GM21717 (cell line): ENCODE results near the gene RNPEP.
"Not testable (repeated sequence)": the region's sequence is repeated elsewhere in the genome, so short reads cannot be mapped to it uniquely, and the experiment has no call there.

Experiments used
- ATAC-seq: cut with Tn5 transposase; IDR thresholded peaks from one replicate; pipeline ENCODE4 v1.9.1; 2021; ENCODE audit warnings: mild to moderate bottlenecking, moderate library complexity; ENCODE audit not compliant: unreplicated experiment

RNPEP gene

DNA sequence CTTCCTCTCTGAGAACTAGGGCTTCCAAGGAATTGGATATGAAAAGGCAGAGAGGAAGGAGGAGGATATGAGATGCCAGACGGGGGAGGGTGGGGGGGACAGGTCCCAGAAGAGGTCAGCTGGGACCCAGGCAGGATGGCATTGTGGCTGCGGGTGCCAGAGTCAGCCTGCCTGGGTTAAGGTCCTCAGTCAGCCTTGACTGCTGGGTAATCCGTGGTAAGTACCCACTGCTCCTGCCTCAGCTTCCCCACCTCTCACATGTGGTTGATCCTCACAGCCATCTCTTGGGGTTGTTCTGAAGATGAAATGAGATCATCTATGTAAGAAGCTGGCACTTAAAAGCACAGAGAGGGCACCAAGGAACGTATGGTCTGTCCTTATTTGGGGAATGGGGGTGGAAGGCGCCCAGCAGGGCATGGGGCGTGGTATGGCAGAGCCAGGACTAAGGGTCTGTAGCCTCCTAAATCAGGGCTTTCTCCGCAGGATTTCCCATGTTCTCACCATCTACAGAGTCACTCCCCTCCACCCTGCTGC lies 51.8 kb downstream of the RNPEP start:
- no peak for ATAC-seq

DNA sequence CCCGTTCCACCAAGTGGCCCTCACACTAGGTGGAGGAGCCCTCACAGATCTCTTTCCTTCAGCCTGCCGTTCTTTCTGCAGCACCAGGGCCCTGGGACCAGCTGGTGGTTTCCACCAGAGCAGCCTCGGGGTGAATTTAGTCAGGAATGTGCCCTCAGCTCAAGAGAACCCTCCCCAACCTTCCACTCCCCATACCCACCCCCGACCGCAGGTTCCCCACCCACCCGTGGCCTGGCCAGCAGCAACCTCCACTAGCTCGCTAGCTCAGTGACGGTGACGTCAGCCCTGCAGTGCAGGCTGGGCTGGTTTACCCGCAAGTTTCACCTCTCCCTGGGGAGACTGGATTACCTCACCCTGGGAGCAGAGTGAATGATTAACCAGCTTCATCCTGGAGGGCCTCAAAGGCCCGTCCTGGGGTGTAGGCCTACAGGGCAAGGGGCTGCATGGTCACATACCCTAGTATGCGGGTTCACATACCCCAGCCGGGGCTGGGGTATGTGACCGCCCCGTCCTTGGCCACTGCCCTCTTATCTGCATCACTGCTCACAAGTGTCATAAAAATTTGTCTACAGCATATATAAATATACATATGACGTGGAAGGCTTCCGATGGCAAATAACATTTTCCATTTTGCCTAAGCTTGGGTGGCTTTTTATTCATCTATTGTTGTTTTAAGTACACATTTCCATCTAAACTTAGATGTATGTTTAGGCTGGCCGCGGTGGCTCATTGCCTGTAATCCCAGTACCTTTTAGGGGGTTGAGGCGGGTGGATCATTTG lies 52.4 kb downstream of the RNPEP start:
- no peak for ATAC-seq

DNA sequence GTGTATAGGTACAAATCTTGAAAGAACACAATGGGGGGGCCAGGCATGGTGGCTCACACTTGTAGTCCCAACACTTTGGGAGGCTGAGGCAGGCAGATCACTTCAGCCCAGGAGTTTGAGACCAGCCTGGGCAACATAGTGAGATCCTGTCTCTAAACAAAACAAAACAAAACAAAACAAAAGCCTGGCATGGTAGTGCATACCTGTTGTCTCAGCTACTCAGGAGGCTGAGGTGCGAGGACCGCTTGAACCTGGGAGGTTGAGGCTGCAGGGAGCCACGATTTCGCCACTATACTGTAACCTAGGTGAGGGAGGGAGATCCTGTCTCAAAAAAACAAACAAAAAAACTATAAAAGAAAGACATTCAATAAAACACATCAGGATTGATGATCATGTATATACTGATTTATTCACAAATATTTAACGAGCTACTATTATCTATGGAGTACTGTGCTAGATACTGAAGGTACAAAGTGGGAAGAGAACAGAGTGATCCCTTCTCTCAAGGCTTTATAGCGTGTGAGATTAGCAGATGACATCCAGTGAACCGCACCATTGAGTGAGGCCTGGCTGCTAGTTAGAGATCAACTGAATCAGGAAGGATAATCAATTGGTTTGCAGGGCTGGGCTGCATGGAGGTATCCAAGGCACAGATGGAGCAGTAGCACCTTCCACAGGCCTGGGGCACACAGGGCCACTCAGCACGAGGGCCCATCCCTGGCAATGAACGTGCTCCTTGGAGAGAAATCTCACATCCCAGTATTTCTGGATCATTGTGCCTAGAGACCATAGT lies 54.3 kb downstream of the RNPEP start:
- ATAC-seq = no peak

DNA sequence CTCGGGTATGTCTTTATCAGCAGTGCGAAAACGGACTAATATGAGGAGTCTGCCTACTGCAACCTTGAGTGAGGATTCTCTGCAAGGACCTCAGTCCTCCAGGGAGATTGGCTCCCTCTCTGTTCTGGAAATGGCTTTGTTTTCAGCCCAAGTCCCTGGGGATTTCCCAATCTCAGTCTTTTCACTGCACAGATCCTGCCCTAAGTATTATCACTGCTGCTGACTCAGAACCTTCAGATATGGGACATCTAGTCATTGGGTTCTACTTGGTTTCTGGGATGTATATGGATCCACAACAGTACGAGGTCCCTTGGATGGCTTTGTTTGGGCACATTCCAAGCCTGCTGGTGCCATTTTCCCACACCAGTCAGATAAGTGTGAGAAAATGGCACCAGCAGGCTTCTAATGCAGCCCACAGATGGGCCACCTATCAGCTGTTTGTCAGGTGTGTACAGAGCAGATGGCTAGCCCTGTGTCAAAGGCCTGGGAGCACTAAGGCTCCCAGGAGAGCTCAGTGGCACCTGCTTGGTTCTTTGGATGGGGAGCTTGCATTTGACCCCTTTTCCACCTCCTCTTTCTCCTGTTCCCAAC lies 55.4 kb downstream of the RNPEP start:
- ATAC-seq = no peak

DNA sequence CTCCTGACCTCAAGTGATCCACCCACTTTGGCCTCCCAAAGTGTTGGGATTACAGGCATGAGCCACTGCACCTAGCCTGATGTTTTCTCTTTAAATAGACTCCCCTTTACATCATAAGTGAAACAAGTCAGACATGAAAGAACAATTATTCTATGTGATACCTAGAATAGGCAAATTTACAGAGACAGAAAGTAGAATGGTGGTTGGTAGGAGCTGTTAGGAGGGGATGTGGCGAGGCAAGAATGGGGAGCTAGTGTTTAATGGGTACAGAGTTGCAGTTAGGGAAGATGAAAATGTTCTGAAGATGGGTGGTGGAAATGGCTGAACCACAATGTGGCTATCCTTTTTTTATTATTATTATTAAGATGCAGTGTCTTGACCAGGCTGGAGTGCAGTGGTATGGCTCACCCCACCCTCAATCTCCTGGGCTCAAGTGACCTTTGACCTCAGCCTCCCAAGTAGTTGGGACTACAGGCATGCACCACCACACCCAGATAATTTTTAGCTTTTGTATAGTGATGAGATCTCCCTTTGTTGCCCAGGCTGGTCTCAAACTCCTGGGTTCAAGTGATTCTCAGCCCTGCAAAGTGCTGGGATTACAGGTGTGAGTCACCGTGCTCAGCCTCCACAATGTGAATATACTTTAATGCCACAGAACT lies 56.4 kb downstream of the RNPEP start:
- peak; percentile 65 for ATAC-seq

DNA sequence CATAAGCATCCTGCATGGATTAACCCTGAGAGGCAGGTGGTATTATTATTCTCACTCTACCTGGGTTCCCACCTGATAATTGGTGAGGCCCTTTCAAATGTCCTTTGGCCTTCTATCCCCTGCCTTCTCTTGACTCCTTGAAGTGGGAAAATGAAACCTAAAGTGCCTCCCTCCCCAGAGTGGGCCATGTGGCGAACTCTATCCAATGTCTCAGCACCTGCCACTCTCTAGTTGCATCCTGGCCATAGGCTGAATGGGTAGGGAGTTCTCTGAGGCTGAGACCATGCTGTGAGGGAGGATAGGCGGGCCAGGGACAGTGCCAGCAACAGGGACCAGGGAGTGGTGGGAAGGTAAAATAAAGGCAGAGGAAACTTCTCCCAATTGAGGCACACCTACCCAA lies 63.3 kb downstream of the RNPEP start:
- no peak for ATAC-seq

DNA sequence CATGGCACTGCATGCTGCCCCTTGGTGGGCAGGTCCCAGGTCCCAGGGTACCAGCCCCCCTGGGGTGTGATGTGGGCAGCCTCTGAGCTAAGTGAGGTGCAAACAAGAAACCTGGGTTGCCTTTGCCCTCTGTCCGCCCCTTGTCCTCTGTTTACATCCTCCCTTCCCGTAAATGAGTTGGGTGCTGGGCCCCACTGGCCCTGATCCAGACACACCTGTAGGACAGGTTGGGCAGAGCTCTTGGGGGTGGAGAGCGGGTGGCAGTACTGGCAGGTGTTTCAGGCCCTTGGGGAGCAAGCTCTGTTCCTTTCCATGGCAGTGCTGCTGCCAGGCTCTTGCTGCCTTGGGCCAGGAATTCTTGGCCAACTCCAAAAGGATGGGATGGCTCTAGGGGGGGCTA lies 63.8 kb downstream of the RNPEP start:
- ATAC-seq = no peak

DNA sequence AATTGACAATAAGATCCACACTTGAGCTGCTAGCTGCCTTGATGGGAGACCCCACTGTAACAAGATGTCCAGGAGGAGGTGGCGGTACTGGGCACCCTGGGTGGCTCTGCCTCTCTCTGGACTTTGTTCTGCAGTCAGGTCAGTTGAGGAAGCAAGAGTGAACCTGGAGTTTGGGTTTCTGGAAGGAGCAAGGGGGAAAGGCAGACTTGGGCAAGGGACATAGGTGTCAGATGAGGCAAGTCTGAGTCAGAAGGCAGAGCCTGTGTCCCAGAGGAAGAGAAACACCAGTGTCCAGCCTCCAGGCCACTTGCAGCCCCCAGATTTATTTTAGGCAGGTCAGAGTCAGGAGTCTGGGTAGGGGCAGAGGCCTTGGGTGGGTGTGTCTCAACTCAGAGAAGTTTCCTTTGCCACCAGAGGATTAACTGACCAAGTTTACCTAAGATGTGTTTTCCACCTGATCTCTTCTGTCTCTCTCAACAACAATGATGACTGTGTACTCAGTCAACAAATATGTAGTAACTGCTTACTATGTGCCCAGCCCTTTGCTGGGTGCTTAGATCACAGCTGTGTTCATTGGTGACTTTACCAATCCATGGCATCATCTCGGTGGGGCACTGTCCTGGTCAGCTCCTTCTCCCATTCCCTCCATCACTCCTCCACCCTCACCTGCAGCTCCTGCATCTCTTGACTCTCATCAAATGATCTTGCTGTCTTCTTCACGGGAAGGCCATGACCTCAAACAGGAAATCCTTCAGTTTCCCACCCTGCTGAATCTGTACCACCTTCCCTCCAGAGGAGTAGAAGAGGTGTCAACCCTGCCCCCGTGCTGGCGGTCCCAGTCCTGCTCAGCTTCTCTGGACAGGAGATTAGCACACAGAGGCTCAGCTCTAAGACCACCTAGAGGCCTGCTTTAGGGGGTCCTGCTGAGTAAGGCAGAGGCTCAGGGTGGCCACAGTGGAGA lies 64.6 kb downstream of the RNPEP start:
- ATAC-seq = no peak

DNA sequence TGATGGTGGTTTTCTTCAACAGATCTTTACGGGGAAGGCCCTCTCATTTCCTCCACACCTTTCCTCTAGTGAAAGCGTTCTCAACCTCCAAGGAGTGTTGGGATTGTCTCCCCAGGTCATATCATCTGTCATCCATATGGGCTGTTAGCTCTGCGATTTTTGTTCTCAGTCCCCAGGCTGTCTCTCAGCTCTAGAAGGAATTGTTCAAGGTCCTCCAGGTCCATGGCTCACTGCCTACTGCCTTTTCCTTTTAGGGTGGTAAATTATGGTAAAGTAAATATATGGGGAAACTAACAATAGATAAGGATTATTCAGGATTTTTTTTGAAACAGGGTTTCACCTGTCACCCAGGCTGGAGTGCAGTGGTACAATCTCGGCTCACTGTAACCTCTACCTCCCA lies 65.5 kb downstream of the RNPEP start:
- ATAC-seq = no peak

DNA sequence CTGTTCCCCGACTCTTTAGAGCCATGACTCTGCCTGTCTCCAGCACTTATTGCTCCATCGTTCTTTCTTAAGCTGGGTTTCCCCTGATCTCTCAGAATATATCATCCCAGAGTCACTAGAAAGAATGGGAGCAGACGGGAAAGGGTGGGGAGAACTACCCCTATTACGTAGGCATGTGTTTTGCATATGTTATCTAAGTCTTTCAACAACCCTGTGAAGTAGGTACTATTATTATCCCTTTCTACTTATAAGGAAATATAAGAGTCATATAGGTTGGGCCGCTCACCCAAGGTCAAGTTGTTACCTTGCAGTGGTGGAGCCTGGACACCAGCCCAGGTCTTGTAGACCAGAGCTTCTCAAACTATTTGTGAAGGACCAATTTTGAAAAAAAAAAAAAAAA lies 66.7 kb downstream of the RNPEP start:
- no peak for ATAC-seq

DNA sequence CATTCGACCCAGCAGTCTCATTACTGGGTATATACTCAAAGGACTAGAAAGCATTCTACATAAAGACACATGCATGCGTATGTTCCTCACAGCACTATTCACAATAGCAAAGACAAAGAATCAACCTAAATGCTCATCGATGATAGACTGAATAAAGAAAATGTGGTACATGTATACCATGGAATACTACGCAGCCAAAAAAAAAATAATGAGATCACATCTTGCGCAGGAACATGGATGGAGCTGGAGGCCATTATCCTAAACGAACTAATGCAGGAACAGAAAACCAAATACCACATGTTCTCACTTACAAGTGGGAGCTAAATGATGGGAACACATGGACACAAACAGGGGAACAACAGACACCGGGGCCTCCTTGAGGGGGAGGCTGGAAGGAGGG lies 71.6 kb downstream of the RNPEP start:
- no peak for ATAC-seq

DNA sequence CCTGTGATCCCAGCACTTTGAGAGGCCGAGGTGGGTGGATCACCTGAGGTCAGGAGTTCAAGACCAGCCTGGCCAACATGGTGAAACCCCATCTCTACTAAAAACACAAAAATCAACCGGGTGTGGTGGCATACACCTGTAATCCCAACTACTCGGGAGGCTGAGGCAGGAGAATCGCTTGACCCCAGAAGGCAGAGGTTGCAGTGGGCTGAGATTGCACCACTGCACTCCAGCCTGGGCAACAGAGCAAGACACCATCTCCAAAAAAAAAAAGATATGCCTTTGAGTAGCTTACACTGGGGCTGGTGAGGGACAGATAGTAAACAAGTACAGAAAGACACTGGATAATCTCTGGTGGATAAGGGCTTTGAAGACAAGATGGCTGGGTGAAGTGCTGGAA lies 72.2 kb downstream of the RNPEP start:
- not testable (repeated sequence) for ATAC-seq
